ENCODE results near the gene COX5A.

The COX5A gene

DNA sequence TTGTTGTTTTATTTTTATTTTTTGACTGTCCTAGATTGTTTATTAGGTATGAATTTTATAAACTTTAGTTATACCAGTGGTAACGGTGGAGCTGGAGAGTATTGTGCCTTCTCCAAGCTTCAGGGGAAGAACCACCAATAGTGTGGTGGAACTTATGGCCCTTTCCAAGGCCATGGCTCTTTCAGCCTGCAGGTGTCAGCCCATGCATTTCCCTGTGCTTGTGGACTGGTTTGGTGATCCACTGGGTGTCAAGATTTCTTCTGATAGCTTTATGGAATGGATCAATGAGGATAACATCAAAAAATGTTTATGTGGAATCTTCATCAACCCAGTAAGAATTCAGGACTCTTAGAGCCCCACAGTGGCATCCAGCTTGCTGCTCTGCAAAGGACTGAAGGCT lies 38.3 kb upstream of the COX5A start:
- no peak for DNase-seq (ENCODE audit: extremely low spot score)
- ChIA-PET CTCF (interaction anchor here (1.0 kb wide), 1 partner anchor 8 kb away, joined by 3 read pairs; no protein-coding TSS in a partner anchor), POLR2A (no interaction called here)
- TF ChIP-seq FOXM1 (IDR thresholded peaks at IDR 0.05; ENCODE audit: borderline replicate concordance) (no peak), ELF4 (IDR thresholded peaks at IDR 0.05) (no peak), ARNT (IDR thresholded peaks at IDR 0.05) (no peak), BHLHE40 (IDR thresholded peaks at IDR 0.05; ENCODE audit: borderline replicate concordance) (no peak), FOXA1 (IDR thresholded peaks at IDR 0.05) (no peak), SP1 (IDR thresholded peaks at IDR 0.05) (no peak), HDGF (IDR thresholded peaks at IDR 0.05; ENCODE audit: borderline replicate concordance) (no peak), ZNF384 (IDR thresholded peaks at IDR 0.05) (no peak), LEF1 (IDR thresholded peaks at IDR 0.05; ENCODE audit: borderline replicate concordance) (no peak), SUZ12 (IDR thresholded peaks at IDR 0.05) (no peak), L3MBTL2 (conservative IDR thresholded peaks at IDR 0.05) (no peak)
- TF ChIP-seq, protein P1, sequence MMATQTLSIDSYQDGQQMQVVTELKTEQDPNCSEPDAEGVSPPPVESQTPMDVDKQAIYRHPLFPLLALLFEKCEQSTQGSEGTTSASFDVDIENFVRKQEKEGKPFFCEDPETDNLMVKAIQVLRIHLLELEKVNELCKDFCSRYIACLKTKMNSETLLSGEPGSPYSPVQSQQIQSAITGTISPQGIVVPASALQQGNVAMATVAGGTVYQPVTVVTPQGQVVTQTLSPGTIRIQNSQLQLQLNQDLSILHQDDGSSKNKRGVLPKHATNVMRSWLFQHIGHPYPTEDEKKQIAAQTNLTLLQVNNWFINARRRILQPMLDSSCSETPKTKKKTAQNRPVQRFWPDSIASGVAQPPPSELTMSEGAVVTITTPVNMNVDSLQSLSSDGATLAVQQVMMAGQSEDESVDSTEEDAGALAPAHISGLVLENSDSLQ (IDR thresholded peaks at IDR 0.05), result no peak

DNA sequence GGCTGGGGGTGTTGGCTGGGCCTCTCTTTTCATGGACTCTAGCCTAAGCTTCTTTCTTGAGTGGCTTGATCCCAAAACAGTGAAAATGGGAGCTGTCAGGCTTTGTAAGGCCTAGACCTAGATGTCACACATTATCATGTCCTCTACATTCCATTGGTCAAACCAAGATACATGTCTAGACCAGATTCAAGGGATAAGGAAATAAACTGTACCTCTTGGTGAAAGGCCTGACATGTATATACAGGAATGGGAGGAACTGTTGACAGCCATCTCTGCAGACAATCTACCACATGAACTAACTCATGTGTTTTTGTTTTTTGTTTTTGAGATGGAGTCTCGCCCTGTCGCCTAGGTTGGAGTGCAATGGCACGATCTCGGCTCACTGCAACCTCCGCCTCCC lies 29.8 kb upstream of the COX5A start:
- TF ChIP-seq ARNT (IDR thresholded peaks at IDR 0.05) (no peak), CTBP1 (IDR thresholded peaks at IDR 0.05; ENCODE audit: borderline replicate concordance) (no peak), LEF1 (IDR thresholded peaks at IDR 0.05; ENCODE audit: borderline replicate concordance) (no peak), FOXA1 (IDR thresholded peaks at IDR 0.05) (no peak), HDGF (IDR thresholded peaks at IDR 0.05; ENCODE audit: borderline replicate concordance) (no peak), BHLHE40 (IDR thresholded peaks at IDR 0.05; ENCODE audit: borderline replicate concordance) (no peak), FOXM1 (IDR thresholded peaks at IDR 0.05; ENCODE audit: borderline replicate concordance) (no peak)
- ChIA-PET CTCF (interaction anchor here (0.6 to 1.3 kb wide), 3 partner anchors 8 to 356 kb away, joined by 3 to 4 read pairs (median 3); partner anchors contain the start of gene RPP25), POLR2A (interaction anchor here (2.1 kb wide), 1 partner anchor 11 kb away, joined by 8 read pairs; the partner anchor contains the start of gene RPP25)
- DNase-seq (ENCODE audit: extremely low spot score), result no peak

DNA sequence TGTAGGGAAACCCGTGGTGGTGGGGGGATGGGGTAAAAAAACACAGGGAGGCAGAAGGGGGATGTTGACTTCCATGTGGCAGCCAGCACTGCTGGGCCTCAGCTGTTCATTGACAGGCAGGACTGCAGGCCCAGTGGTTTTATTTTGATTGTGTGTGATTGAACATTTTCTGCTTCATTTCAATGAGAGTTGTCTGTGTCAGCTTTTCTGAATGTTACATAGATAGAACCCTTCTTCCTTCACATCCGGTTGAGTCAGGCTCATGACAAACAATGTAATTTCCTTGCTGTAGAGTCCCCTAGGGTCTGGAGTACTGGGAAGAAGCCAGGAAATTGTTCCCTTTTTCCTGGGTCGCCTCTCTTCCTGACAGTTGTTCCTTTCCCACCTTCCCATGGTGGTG lies 26.9 kb upstream of the COX5A start:
- ChIA-PET POLR2A (interaction anchor here (1.8 kb wide), 1 partner anchor 8 kb away, joined by 6 read pairs; the partner anchor contains the start of gene RPP25), CTCF (interaction anchor here (6.1 kb wide), 1 partner anchor 14 kb away, joined by 22 read pairs; no protein-coding TSS in a partner anchor)

DNA sequence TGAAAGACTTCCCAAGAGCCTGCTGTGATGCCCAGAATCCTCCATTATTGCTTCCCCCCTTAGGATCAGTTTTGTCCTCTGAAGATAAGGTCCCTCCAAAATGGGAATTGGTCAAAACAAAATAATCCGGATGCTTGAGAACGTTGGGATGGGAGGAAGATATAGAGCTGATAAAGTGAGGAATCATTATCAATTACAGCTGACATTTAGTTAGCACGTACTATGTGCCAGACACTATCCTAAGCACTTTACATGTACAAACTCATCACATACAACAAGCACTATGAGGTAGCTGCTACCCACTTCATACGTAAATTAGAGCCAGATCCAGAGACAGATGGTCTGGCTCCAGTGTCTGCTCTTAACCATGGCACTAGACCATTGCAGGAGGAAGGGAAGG lies 25.3 kb upstream of the COX5A start:
- CTCF ChIA-PET, result interaction anchor here (6.1 kb wide), 1 partner anchor 12 kb away, joined by 22 read pairs; no protein-coding TSS in a partner anchor
- DNase-seq (ENCODE audit: extremely low spot score), result no peak
- POLR2A ChIA-PET, result interaction anchor here (1.0 to 2.2 kb wide), 2 partner anchors 15 to 25 kb away, joined by 4 to 6 read pairs; partner anchors contain the start of gene COX5A
- no peak for TF ChIP-seq HDGF (IDR thresholded peaks at IDR 0.05; ENCODE audit: borderline replicate concordance)
- TF ChIP-seq FOXM1 (IDR thresholded peaks at IDR 0.05; ENCODE audit: borderline replicate concordance), result no peak
- TF ChIP-seq FOXA1 (IDR thresholded peaks at IDR 0.05), result no peak
- no peak for TF ChIP-seq NFRKB (IDR thresholded peaks at IDR 0.05)
- TF ChIP-seq LEF1 (IDR thresholded peaks at IDR 0.05; ENCODE audit: borderline replicate concordance), result no peak
- TF ChIP-seq SUZ12 (IDR thresholded peaks at IDR 0.05), result no peak
- TF ChIP-seq ELF4 (IDR thresholded peaks at IDR 0.05), result no peak
- TF ChIP-seq ARNT (IDR thresholded peaks at IDR 0.05), result no peak
- TF ChIP-seq CTBP1 (IDR thresholded peaks at IDR 0.05; ENCODE audit: borderline replicate concordance), result no peak
- no peak for TF ChIP-seq ZNF384 (IDR thresholded peaks at IDR 0.05)
- no peak for TF ChIP-seq L3MBTL2 (conservative IDR thresholded peaks at IDR 0.05)
- no peak for TF ChIP-seq BHLHE40 (IDR thresholded peaks at IDR 0.05; ENCODE audit: borderline replicate concordance)
- TF ChIP-seq SP1 (IDR thresholded peaks at IDR 0.05), result no peak
- TF ChIP-seq FOXK2 (IDR thresholded peaks at IDR 0.05), result no peak
- TF ChIP-seq, protein P1 (IDR thresholded peaks at IDR 0.05), result no peak
- no peak for TF ChIP-seq TARDBP (IDR thresholded peaks at IDR 0.05)

More for the DNA sequence above, 26.9 kb upstream of the COX5A start:
- DNase-seq (ENCODE audit: extremely low spot score), result no peak
- TF ChIP-seq FOXA1 (IDR thresholded peaks at IDR 0.05) (no peak), ZNF384 (IDR thresholded peaks at IDR 0.05) (no peak), L3MBTL2 (conservative IDR thresholded peaks at IDR 0.05) (no peak), CTBP1 (IDR thresholded peaks at IDR 0.05; ENCODE audit: borderline replicate concordance) (no peak), TARDBP (IDR thresholded peaks at IDR 0.05) (no peak), BHLHE40 (IDR thresholded peaks at IDR 0.05; ENCODE audit: borderline replicate concordance) (no peak), HDGF (IDR thresholded peaks at IDR 0.05; ENCODE audit: borderline replicate concordance) (no peak), FOXK2 (IDR thresholded peaks at IDR 0.05) (no peak), SUZ12 (IDR thresholded peaks at IDR 0.05) (no peak)
- TF ChIP-seq, protein P1 (IDR thresholded peaks at IDR 0.05), result no peak

DNA sequence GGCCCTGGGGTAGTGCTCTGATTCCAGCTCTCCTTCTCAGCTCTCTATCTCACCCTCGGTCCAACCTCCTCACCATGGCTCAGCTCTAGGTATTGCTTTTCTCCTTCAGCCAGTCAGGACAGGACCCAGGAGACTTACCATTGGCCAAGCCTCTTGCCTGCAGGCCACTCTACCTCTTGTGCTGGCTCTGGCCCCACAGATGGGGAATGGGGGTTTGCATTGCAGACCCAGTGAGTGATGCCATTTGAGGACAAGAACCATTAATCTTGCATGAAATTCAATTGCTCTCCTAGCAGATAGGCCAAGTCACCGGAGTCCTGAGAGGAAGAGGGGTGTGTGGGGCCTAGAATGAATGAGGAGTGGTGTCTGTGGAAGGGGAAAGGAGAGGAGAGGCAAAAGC lies 24.8 kb upstream of the COX5A start:
- ChIA-PET CTCF (interaction anchor here (1.0 to 6.1 kb wide), 2 partner anchors 12 to 50 kb away, joined by 3 to 22 read pairs; no protein-coding TSS in a partner anchor), POLR2A (interaction anchor here (1.0 to 2.2 kb wide), 3 partner anchors 16 to 60 kb away, joined by 4 to 7 read pairs (median 6); partner anchors contain the start of genes COX5A and PPCDC)
- no peak for DNase-seq (ENCODE audit: extremely low spot score)
- TF ChIP-seq ZNF384 (IDR thresholded peaks at IDR 0.05) (no peak), ELF4 (IDR thresholded peaks at IDR 0.05) (no peak), LEF1 (IDR thresholded peaks at IDR 0.05; ENCODE audit: borderline replicate concordance) (no peak), TARDBP (IDR thresholded peaks at IDR 0.05) (no peak), L3MBTL2 (conservative IDR thresholded peaks at IDR 0.05) (no peak), FOXM1 (IDR thresholded peaks at IDR 0.05; ENCODE audit: borderline replicate concordance) (no peak), CTBP1 (IDR thresholded peaks at IDR 0.05; ENCODE audit: borderline replicate concordance) (no peak), ARNT (IDR thresholded peaks at IDR 0.05) (no peak), SUZ12 (IDR thresholded peaks at IDR 0.05) (no peak), FOXA1 (IDR thresholded peaks at IDR 0.05) (no peak), SP1 (IDR thresholded peaks at IDR 0.05) (no peak), FOXK2 (IDR thresholded peaks at IDR 0.05) (no peak)

Data from HEK293T (cell line).